Spleen (tissue), 7 donors: ENCODE measurements around the gene SGIP1.

Experiments
- POLR2A ChIP-seq, 3 donors: fragments of 450-650 bp; IDR thresholded peaks; one replicate each; pipeline ENCODE4 v1.5.1; 2017; ENCODE audit warnings: antibody characterized with exemption in 3 of 3, mild to moderate bottlenecking in 1 of 3
- POLR2AphosphoS5 ChIP-seq, 3 donors: sonication (generic); formaldehyde crosslinking; IDR thresholded peaks; one replicate each; pipeline ENCODE4 v1.5.1; 2017; ENCODE audit warnings: antibody characterized with exemption in 3 of 3
- TF ChIP-seq, protein P1 (sequence below), 11 experiments: fragments of 200-600 bp in 7 of 11; fragments of 450-650 bp in 4 of 11; sonication (generic) in 4 of 11; IDR thresholded peaks in 8 of 11; conservative IDR thresholded peaks in 3 of 11; 1 replicate in 7 of 11; 2 replicates in 4 of 11; pipeline versions ENCODE4 v1.4.0 to v1.8.0; 2016 to 2021; ENCODE audit warnings: antibody characterized with exemption in 11 of 11, inconsistent platforms in 4 of 11, mild to moderate bottlenecking in 1 of 11
- donor health status: DM: no; HTN: no; CAD: no; lungs with moderate emphysema.
- donor health status: DM: no; HTN: no; CAD: no.
- donor health status: DM: no; HTN: no; CAD: no.

DNA sequence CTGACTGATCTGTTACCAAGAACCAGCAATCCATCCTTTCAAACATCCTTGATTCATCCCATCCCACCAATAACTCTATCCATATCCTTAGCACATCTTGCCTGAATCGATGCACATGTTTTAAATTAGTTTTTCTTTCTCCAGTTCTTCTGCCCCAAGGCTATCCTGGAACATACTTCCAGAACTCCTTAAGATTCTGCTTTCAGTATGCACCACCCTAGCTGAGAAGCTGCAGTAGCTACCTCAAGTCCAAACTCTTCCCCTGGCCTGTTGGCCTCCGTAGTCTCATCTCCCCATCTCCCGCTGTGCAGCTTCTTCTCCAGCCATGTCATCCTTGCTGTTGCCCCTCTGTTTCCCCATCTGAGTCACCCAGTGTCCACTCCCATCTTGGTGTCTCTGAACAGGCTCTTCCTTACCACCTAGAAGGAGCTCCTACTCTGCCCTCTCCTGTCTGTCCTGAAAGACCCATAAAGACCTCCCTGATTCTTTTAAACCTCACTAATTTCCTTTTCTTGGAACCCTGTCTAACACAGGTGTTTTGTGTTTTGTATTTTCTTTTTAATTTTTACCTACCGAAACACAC, 108.0 kb downstream of the SGIP1 start:
- TF ChIP-seq, protein P1, sequence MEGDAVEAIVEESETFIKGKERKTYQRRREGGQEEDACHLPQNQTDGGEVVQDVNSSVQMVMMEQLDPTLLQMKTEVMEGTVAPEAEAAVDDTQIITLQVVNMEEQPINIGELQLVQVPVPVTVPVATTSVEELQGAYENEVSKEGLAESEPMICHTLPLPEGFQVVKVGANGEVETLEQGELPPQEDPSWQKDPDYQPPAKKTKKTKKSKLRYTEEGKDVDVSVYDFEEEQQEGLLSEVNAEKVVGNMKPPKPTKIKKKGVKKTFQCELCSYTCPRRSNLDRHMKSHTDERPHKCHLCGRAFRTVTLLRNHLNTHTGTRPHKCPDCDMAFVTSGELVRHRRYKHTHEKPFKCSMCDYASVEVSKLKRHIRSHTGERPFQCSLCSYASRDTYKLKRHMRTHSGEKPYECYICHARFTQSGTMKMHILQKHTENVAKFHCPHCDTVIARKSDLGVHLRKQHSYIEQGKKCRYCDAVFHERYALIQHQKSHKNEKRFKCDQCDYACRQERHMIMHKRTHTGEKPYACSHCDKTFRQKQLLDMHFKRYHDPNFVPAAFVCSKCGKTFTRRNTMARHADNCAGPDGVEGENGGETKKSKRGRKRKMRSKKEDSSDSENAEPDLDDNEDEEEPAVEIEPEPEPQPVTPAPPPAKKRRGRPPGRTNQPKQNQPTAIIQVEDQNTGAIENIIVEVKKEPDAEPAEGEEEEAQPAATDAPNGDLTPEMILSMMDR (IDR thresholded peaks at IDR 0.05 in 8 of 11, conservative IDR thresholded peaks at IDR 0.05 in 3 of 11), result no peak
- no peak for TF ChIP-seq POLR2AphosphoS5 (IDR thresholded peaks at IDR 0.05)
- TF ChIP-seq POLR2A (IDR thresholded peaks at IDR 0.05), result no peak
